GM23248 (cell line): Measurements from ENCODE around the gene CLDND2.

ENCODE experiments used
- EZH2 ChIP-seq: fragments of 200-600 bp; sonication (generic); IDR thresholded peaks from 2 replicates; pipeline ENCODE4 v1.6.1; 2018; ENCODE audit warnings: antibody characterized with exemption, mild to moderate bottlenecking; ENCODE audit not compliant: insufficient read depth, poor library complexity, severe bottlenecking
- EZH2phosphoT487 ChIP-seq: fragments of 200-600 bp; sonication (generic); IDR thresholded peaks from 2 replicates; pipeline ENCODE4 v1.6.1; 2018; ENCODE audit warnings: antibody characterized with exemption, moderate library complexity, mild to moderate bottlenecking, low read depth; ENCODE audit not compliant: insufficient read depth

GRCh38 chr19:51339687-51340656 is 28.8 kb downstream of the CLDND2 start:
- TF ChIP-seq EZH2 (no peak), EZH2phosphoT487 (no peak)
